Lower leg skin (tissue), 3 donors: ENCODE measurements around the gene USP2.

Source experiments
- POLR2A ChIP-seq, 2 donors: fragments of 450-650 bp; IDR thresholded peaks; one replicate each; pipeline ENCODE4 v1.6.1; 2016 to 2017; ENCODE audit warnings: antibody characterized with exemption in 2 of 2, mild to moderate bottlenecking in 1 of 2, moderate library complexity in 1 of 2
- TF ChIP-seq, protein P1 (sequence below), 3 donors: fragments of 450-650 bp; IDR thresholded peaks; one replicate each; pipeline ENCODE4 v1.5.1; 2016; ENCODE audit warnings: antibody characterized with exemption in 3 of 3, mild to moderate bottlenecking in 3 of 3, moderate library complexity in 2 of 3

GRCh38 chr11:119409731-119410130 is 28.2 kb upstream of the USP2 start:
- TF ChIP-seq, protein P1, sequence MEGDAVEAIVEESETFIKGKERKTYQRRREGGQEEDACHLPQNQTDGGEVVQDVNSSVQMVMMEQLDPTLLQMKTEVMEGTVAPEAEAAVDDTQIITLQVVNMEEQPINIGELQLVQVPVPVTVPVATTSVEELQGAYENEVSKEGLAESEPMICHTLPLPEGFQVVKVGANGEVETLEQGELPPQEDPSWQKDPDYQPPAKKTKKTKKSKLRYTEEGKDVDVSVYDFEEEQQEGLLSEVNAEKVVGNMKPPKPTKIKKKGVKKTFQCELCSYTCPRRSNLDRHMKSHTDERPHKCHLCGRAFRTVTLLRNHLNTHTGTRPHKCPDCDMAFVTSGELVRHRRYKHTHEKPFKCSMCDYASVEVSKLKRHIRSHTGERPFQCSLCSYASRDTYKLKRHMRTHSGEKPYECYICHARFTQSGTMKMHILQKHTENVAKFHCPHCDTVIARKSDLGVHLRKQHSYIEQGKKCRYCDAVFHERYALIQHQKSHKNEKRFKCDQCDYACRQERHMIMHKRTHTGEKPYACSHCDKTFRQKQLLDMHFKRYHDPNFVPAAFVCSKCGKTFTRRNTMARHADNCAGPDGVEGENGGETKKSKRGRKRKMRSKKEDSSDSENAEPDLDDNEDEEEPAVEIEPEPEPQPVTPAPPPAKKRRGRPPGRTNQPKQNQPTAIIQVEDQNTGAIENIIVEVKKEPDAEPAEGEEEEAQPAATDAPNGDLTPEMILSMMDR (IDR thresholded peaks at IDR 0.05) = no peak
- no peak for TF ChIP-seq POLR2A (IDR thresholded peaks at IDR 0.05)
